DMS79 treated with DMSO at 0.1 percent for 48 hours (cell line): Measurements from ENCODE around the gene SAMD4B.

Experiments used
- DNase-seq: peaks from one replicate; lab custom pipeline; 2025; lab: John Stamatoyannopoulos, UW

The SAMD4B gene

DNA sequence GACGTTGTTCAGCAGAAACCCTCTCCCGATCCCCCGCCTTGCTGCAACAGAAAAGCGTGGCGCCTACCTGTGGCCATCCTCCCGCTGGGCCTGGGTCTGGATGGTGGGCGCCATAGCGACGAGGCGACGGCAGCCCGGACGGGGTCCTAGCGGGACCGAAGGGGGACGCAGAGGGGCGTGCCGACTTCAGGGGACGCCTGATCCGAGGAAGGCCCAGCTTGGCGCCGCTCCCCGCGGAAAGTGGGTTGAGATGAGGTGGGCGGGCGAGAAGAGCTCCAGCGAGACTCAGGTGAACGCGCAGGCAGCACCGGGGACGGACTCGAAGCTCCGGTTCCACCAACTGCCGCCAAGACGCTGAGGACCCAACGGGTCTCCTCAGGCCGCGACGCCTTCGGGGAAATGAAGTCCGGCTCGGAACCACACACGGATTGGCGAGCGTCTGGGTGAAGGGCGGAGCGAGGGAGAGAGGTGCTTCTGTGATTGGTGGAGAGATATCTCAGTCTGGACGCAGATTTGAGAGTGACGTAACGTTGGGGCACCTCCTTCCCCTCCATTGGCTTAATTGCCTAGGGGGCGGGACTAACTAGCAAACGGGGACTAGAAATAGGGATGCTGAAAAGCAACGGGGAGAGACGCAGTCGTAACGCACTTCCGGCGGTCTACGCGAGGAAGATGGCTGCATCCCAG, 48.7 kb downstream of the SAMD4B start, which contains the start of the genes MED29 and PAF1:
TSS of gene MED29 (plus strand) at position 628 of the 687 bp plus-strand sequence. CDS start at position 673, 45 bp downstream.
TSS of gene PAF1 (minus strand) at position 356 of the 687 bp plus-strand sequence. CDS start at position 114, 242 bp downstream.
- DNase-seq = peak; percentile 99

DNA sequence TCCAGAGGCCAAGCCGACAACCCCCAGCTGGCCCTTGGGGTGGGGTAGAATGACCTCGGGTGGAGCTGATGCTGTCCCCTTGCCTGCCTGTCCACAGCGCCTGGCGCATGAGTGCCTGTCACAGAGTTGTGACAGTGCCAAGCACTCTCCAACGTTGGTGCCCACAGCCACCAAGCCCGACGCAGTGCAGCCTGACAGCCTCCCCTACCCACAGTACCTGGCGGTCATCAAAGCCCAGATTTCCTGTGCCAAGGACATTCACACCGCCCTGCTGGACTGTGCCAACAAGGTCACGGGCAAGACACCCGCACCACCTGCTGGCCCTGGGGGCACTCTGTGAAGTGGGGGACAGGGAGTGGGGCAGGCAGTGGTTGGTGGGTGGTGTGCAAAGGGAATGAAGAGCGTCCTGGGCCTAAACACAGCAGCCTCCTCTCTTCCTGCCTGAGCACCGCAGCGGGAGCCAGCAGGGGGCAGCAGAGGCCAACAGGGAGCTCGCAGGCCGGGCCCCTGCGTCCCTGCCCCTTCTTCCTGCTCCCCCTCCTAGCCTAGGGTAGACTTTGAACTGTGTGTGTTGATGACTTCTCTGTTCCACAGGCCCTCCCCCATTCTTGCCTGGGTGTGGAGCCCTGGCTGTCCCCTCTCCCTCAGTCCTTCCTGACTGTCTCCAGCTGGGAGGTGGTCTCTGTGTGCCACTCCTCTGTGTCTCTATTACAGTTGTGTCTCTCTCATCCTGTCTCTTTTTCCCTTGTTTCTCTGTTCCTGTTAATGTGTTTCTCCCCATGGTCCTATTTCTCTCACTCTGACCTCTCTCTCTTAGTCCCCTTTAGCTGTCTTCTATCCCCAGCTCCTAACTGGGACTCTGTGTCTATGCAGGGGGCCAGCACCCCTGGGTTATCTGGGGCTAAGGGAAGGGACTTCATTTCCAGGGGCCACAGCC, 55.4 kb downstream of the SAMD4B start:
- peak; percentile 40 for DNase-seq

DNA sequence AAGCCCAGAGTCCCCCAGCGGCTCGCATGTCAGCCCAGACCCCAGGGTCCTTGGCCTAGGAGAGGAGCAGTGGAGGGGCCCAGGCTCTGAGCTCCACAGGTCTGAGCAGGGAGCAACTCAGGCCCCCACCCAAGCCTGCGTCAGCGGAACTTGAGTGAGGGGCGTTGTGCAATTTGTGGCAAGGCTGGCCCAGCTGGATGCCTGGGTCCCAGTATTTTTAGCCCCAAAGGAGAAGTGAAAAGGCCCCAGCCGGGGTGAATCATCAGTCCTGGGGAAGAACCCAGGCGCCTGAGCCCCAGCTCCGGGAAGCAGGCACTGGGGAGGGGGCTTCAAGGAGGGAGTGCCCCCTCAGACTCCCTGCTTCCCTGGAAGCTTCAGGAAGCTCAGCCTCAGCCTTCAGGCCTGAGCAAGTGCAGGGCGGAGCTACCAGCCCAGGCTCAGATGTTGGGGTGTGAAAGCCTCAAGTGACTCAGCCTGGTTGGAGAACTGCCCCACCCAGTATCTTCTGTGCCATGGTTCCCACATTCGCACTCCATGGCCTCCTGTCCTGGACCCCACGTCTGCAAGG, 56.2 kb downstream of the SAMD4B start:
- DNase-seq = no peak

GRCh38 chr19:39399668-39400050, 57.4 kb downstream of the SAMD4B start:
- DNase-seq = no peak

DNA sequence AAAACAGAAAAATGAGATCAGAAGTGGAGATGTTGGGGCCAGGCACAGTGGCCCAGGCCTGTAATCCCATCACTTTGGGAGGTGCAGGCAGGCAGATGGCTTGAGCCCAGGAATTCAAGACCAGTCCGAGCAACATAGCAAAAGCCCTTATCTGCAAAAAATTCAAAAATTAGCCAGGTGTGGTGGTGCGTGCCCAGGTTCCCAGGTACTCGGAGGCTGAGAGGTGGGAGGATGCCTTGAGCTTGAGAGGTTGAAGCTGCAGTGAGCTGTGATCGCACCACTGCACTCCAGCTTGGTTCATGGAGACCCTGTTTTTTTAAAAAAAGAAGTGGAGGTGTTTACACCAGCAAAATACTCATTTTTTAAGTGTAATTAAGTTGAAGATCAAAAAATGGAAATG, 57.8 kb downstream of the SAMD4B start:
- no peak for DNase-seq

- no peak for DNase-seq
Measured at GRCh38 chr19:39401070-39401548, 58.9 kb downstream of the SAMD4B start.

GRCh38 chr19:39401549-39402345, 59.5 kb downstream of the SAMD4B start:
- DNase-seq = no peak

- DNase-seq = peak; percentile 59
Measured at GRCh38 chr19:39402346-39403300, 60.4 kb downstream of the SAMD4B start.

DNA sequence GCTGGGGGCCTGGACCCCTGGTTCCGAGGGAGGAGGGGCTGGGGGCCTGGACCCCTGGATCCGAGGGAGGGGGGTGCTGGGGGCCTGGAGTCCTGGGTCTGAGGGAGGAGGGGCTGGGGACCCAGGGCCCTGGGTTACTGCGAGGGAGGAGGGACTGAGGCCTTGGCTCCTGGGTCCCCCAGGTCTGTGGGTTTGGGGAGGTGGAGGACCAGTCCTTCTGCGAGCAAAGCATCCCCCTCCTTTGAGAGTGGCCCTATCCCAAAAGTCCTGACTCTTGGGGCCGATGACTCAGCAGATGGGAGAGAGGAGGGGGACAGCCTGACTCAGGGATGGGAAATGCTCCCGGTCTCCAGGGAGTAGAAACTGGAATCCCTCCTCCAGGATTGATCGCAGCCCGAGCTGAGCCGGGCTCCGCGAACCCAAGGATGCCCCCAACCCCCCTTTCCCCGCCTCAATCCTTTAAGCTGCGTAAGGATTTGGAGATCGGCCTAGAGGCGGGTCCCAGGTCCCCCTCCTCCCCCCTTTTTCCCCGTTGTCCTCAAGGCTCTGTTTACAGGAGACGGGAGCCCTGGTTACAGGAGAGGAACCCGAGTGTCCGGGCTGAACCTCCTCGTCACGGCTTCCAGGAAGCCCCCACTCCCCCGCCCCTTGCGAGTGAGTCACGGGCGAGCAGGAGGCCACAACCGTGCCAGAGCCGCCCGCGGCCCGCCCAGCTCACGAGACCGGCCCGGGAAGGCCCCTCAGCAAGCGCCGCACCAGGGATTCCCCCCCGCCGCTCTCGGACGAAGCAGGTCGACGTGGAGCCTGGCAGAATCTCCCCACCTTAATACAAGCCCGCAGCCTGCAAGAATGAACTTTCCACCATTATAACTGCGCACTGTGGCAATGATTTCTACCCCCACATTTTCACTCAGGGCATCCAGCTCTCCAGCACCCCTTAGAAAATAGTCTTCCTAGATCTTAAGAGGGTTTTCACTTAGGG, 61.4 kb downstream of the SAMD4B start:
- peak; percentile 91 for DNase-seq

DNA sequence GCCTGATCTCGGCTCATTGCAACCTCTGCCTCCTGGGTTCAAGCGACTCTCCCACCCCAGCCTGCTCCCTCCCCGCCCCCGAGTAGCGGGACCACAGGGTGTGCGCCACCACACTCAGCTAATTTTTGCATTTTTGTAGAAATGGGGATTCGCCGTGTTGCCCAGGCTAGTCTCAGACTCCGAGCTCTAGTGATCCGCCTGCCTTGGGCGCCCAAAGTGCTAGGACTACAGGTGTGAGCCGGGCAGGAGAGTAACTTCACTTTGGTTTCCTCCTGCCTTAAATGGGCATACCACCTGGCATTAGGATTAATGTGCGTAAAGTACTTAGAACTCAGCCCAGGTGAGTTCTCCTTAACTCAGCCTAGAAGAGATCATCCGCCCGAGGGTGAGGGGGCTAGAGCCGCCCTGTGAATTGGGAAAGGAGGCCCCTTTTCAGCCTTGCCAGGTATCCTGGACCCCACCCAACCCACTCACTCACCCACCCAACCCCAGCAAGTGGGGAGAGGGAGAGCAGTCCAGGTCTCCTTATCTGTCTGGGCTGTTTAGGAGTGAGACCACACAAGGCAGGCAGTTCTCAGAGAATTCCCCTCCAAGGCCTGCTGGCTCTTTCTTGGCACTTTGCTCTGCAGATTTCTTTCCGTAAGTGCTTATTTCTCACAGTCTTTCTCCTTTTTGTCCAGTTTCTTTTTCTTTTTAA, 63.2 kb downstream of the SAMD4B start:
- no peak for DNase-seq

DNA sequence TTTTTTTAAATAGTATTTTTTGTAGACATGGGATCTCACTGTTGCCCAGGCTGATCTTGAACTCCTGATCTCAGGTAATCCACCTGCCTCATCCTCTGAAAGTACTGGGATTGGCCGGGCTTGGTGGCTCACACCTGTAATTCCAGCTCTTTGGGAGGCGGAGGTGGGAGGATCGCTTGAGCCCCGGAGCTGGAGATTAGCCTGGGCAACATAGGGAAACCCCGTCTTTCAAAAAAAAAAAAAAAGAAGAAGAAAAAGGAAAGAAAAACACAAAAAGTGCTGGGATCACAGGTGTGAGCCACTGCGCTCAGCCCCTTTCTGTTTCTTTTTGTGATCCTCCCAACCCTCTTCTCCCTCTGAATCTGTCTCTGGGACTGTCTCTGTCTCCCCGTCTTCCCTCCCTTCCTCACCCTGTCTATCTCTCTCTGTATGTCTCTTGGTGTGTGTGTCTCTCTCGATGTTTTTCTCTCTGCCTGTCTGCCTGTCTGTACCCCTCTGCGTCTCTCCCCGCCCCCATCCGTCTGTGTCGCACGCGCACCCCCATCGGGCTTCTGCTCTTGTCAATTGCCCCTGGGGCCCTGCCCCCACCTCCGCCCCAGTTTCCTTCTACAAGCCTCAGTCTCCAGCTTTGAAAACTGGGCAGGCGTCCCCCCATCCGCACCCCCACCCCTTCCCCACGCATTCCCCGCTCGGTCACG, 63.9 kb downstream of the SAMD4B start:
- no peak for DNase-seq

- peak; percentile 54 for DNase-seq
Measured at GRCh38 chr19:39406656-39407409, 64.6 kb downstream of the SAMD4B start, which contains the start of gene ZFP36. ZFP36 (plus strand) TSS chr19:39406847; CDS start chr19:39406905, 58 bp downstream.

GRCh38 chr19:39407410-39407659, 65.1 kb downstream of the SAMD4B start:
- DNase-seq = no peak

- DNase-seq = peak; percentile 5
Measured at GRCh38 chr19:39407660-39408391, 65.6 kb downstream of the SAMD4B start.

GRCh38 chr19:39408392-39409207, 66.4 kb downstream of the SAMD4B start:
- DNase-seq = peak; percentile 62
